ENCODE data around the gene FSTL5.

- TF ChIP-seq TAF1 (CRISPR knock-in tag; IDR thresholded peaks at IDR 0.05): no peak
- TF ChIP-seq SAFB2 (CRISPR knock-in tag; IDR thresholded peaks at IDR 0.05; ENCODE audit: borderline replicate concordance, low read depth): no peak
- TF ChIP-seq POGZ (CRISPR knock-in tag; IDR thresholded peaks at IDR 0.05): no peak
- TF ChIP-seq, protein P1, sequence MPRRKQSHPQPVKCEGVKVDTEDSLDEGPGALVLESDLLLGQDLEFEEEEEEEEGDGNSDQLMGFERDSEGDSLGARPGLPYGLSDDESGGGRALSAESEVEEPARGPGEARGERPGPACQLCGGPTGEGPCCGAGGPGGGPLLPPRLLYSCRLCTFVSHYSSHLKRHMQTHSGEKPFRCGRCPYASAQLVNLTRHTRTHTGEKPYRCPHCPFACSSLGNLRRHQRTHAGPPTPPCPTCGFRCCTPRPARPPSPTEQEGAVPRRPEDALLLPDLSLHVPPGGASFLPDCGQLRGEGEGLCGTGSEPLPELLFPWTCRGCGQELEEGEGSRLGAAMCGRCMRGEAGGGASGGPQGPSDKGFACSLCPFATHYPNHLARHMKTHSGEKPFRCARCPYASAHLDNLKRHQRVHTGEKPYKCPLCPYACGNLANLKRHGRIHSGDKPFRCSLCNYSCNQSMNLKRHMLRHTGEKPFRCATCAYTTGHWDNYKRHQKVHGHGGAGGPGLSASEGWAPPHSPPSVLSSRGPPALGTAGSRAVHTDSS (CRISPR knock-in tag; conservative IDR thresholded peaks at IDR 0.05): no peak
- no peak for TF ChIP-seq SMC3 (IDR thresholded peaks at IDR 0.05; ENCODE audit: low read length)
Measured at GRCh38 chr4:161816958-161817357, 346.8 kb downstream of the FSTL5 start.
